ENCODE data around the gene RUSC1. TPM values are rescaled to one million over a fixed set of nuclear protein-coding genes. Genes with fewer than 3 reads are reported as not detected.
A peak's percentile ranks its signal among the peaks of the same experiment; 100 is the strongest.

Gene RUSC1
- total and polyA plus RNA-seq, 2 donors (not counting 3 experiments of a cell fraction or from before 2014, with no cell fraction given) = 42.4 to 46.6 TPM

DNA sequence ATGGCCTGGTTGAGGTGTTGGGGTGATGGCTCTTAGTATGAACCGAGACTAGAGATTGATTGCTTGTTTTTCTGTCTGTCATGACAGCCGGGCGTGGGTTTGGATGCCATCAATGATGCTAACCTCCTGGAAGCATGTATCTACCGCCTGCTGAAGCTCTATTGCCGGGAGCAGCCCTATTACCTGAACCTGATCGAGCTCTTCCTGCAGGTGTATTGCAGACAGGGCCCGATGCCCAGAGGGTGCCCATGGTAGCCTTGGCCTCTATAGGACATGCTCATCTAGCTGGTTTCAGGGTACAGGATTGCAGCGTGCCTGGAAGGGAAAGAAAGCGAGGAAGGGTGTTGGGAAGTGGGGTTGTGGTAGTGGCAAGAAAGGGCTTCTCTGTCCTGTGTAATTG, 2.6 kb upstream of the RUSC1 start:
- no TSS peak for BruUV-seq (replicated peaks)

GRCh38 chr1:155319536-155319935, 1.2 kb upstream of the RUSC1 start:
- dilution Hi-C loops (cut with MboI; ENCODE audit: extremely low pct_ligation_motif_present, low sequenced_read_pairs) = no loop called here

More for the DNA sequence above, 2.6 kb upstream of the RUSC1 start:
- Histone ChIP-seq H3K4me3 (replicated peaks in 1 of 3; ENCODE audit: insufficient read depth in 1 of 3, low read depth in 1 of 3, low read length in 3 of 3) (no peak overlapping the region), H3K36me3 (ENCODE audit: control insufficient read depth in 2 of 2, extremely low read depth in 1 of 2, insufficient read depth in 2 of 2, low read length in 2 of 2) (peaks cover 29 to 30% of the 10 kb centered on the region in 2 experiments), H2AFZ (ENCODE audit: low read depth, low read length) (no peak overlapping the region), H3K9me3 (replicated peaks; ENCODE audit: control insufficient read depth, insufficient read depth, low read length) (no peaks in the 10 kb centered on the region), H3K27ac (ENCODE audit: insufficient read depth, low read depth, low read length) (no peak overlapping the region), H3K79me2 (ENCODE audit: control insufficient read depth, insufficient read depth, low read length) (peaks cover 13% of the 10 kb centered on the region), H3K27me3 (ENCODE audit: control insufficient read depth in 2 of 2, insufficient read depth in 2 of 2, low read length in 2 of 2) (no peaks in the 10 kb centered on the region), H3K4me1 (ENCODE audit: control insufficient read depth, extremely low read depth, insufficient read depth, low read length) (peaks cover 31% of the 10 kb centered on the region), H3K9me1 (replicated peaks; ENCODE audit: control insufficient read depth, extremely low read depth, insufficient read depth, low read length) (no peaks in the 10 kb centered on the region), H3K4me2 (ENCODE audit: insufficient read depth, low read length) (no peak overlapping the region), H4K20me1 (replicated peaks; ENCODE audit: control insufficient read depth, extremely low read depth, insufficient read depth, low read length) (no peaks in the 10 kb centered on the region), H3K9ac (replicated peaks; ENCODE audit: extremely low read depth, insufficient read depth, low read length) (no peak overlapping the region)
- POLR2A ChIA-PET = interaction anchor here (0.6 kb wide), 1 partner anchor 242 kb away, joined by 3 read pairs; no protein-coding TSS in a partner anchor
- TF ChIP-seq POLR2AphosphoS5 (IDR thresholded peaks at IDR 0.05; ENCODE audit: insufficient read depth, low read depth, low read length) (no peak), EZH2 (IDR thresholded peaks at IDR 0.05; ENCODE audit: borderline replicate concordance, low read depth, low read length, severe bottlenecking) (no peak), GATA2 (IDR thresholded peaks at IDR 0.05; ENCODE audit: insufficient read depth, insufficient read length, low read depth, low read length) (no peak), POLR2A (IDR thresholded peaks at IDR 0.05; ENCODE audit: low read depth, low read length) (no peak)
- no peak for DNase-seq (ENCODE audit: low read depth, low spot score)
- CTCF ChIA-PET = interaction anchor here (0.8 to 1.0 kb wide), 2 partner anchors 40 to 67 kb away, joined by 3 read pairs; no protein-coding TSS in a partner anchor
- FAIRE-seq = no peak
- dilution Hi-C loops (cut with MboI; ENCODE audit: extremely low pct_ligation_motif_present, low sequenced_read_pairs) = no loop called here
- intact Hi-C loops (cut with micrococcal nuclease) = no loop called here

More at GRCh38 chr1:155319536-155319935, 1.2 kb upstream of the RUSC1 start:
- intact Hi-C loops (cut with micrococcal nuclease) = no loop called here
- H3K9me3 ChIP-seq (replicated peaks; ENCODE audit: control insufficient read depth, insufficient read depth, low read length) = no peaks in the 10 kb centered on the region
- H3K27ac ChIP-seq (ENCODE audit: insufficient read depth, low read depth, low read length) = no peak overlapping the region
- H2AFZ ChIP-seq (ENCODE audit: low read depth, low read length) = no peak overlapping the region
- no TSS peak for BruUV-seq (replicated peaks)
- POLR2A ChIA-PET = no interaction called here
- DNase-seq (ENCODE audit: low read depth, low spot score) (no peak), FAIRE-seq (no peak)
- no peak overlapping the region for H3K4me3 ChIP-seq (replicated peaks in 1 of 3; ENCODE audit: insufficient read depth in 1 of 3, low read depth in 1 of 3, low read length in 3 of 3)
- no peaks in the 10 kb centered on the region for H3K9me1 ChIP-seq (replicated peaks; ENCODE audit: control insufficient read depth, extremely low read depth, insufficient read depth, low read length)
- H3K4me2 ChIP-seq (ENCODE audit: insufficient read depth, low read length) = no peak overlapping the region
- peaks cover 34% of the 10 kb centered on the region for H3K4me1 ChIP-seq (ENCODE audit: control insufficient read depth, extremely low read depth, insufficient read depth, low read length)
- CTCF ChIA-PET = interaction anchor here (7.2 kb wide), 1 partner anchor 69 kb away, joined by 115 read pairs; no protein-coding TSS in a partner anchor
- H3K36me3 ChIP-seq (ENCODE audit: control insufficient read depth in 2 of 2, extremely low read depth in 1 of 2, insufficient read depth in 2 of 2, low read length in 2 of 2) = peaks cover 23% of the 10 kb centered on the region in 2 experiments
- TF ChIP-seq, protein P1, sequence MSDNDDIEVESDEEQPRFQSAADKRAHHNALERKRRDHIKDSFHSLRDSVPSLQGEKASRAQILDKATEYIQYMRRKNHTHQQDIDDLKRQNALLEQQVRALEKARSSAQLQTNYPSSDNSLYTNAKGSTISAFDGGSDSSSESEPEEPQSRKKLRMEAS (IDR thresholded peaks at IDR 0.05; ENCODE audit: insufficient read depth, insufficient read length) = no peak
- TF ChIP-seq MYC (IDR thresholded peaks at IDR 0.05; ENCODE audit: low read depth, low read length) (no peak), POLR2AphosphoS5 (IDR thresholded peaks at IDR 0.05; ENCODE audit: insufficient read depth, low read depth, low read length) (no peak), FOS (IDR thresholded peaks at IDR 0.05; ENCODE audit: borderline replicate concordance, insufficient read depth, low read length) (no peak), GATA2 (IDR thresholded peaks at IDR 0.05; ENCODE audit: insufficient read depth, insufficient read length, low read depth, low read length) (no peak), POLR2A (IDR thresholded peaks at IDR 0.05; ENCODE audit: low read depth, low read length) (peak; percentile 35), EZH2 (IDR thresholded peaks at IDR 0.05; ENCODE audit: borderline replicate concordance, low read depth, low read length, severe bottlenecking) (no peak), JUN (IDR thresholded peaks at IDR 0.05; ENCODE audit: borderline replicate concordance, insufficient read depth, insufficient read length, low read depth) (no peak)
- no peaks in the 10 kb centered on the region for H3K27me3 ChIP-seq (ENCODE audit: control insufficient read depth in 2 of 2, insufficient read depth in 2 of 2, low read length in 2 of 2)
- no peaks in the 10 kb centered on the region for H4K20me1 ChIP-seq (replicated peaks; ENCODE audit: control insufficient read depth, extremely low read depth, insufficient read depth, low read length)
- H3K9ac ChIP-seq (replicated peaks; ENCODE audit: extremely low read depth, insufficient read depth, low read length) = no peak overlapping the region
- H3K79me2 ChIP-seq (ENCODE audit: control insufficient read depth, insufficient read depth, low read length) = peaks cover 5% of the 10 kb centered on the region

Data from endothelial cell of umbilical vein (primary cell).